Tibial artery (tissue), 4 donors: Measurements from ENCODE around the gene TRAFD1.

Source experiments
- DNase-seq, 2 donors: peaks; one replicate each; pipeline ENCODE4 v3.0.0-alpha.2; 2019
- H3K27ac ChIP-seq, 2 donors: fragments of 200-600 bp; sonication (generic) in 1 of 2; 1 replicate in 1 of 2; 2 replicates in 1 of 2; pipeline ENCODE4 v1.5.1; 2018 to 2019; ENCODE audit warnings: mild to moderate bottlenecking in 1 of 2
- H3K27me3 ChIP-seq, 2 donors: fragments of 200-600 bp; sonication (generic) in 1 of 2; one replicate each; pipeline versions ENCODE4 v1.5.1 to v1.6.0; 2016 to 2019
- H3K36me3 ChIP-seq, 3 donors: fragments of 200-600 bp; sonication (generic) in 2 of 3; one replicate each; pipeline ENCODE4 v1.5.1; 2016 to 2019; ENCODE audit warnings: mild to moderate bottlenecking in 2 of 3
- H3K4me1 ChIP-seq, 4 donors: fragments of 200-600 bp; sonication (generic) in 2 of 4; 1 replicate in 3 of 4; 2 replicates in 1 of 4; pipeline ENCODE4 v1.5.1; 2016 to 2019
- H3K4me3 ChIP-seq, 2 donors: fragments of 200-600 bp; sonication (generic) in 1 of 2; 1 replicate in 1 of 2; 2 replicates in 1 of 2; pipeline ENCODE4 v1.5.1; 2018 to 2019; ENCODE audit warnings: mild to moderate bottlenecking in 2 of 2
- H3K9me3 ChIP-seq, 3 donors: fragments of 200-600 bp; sonication (generic) in 1 of 3; one replicate each; pipeline ENCODE4 v1.5.1; 2016 to 2019
- intact Hi-C: fragments of 100-400 bp; cut with DNase I; formaldehyde crosslinking; loops from one replicate; pipeline ENCODE4 v1.15.0; 2023; ENCODE audit warnings: low total_unique reads
- TF ChIP-seq, protein P1 (sequence below), 2 experiments: fragments of 200-600 bp in 1 of 2; fragments of 450-650 bp in 1 of 2; IDR thresholded peaks; one replicate each; pipeline ENCODE4 v1.5.1; 2017 to 2019; ENCODE audit warnings: antibody characterized with exemption in 2 of 2, mild to moderate bottlenecking in 1 of 2, moderate library complexity in 1 of 2

The TRAFD1 gene

DNA sequence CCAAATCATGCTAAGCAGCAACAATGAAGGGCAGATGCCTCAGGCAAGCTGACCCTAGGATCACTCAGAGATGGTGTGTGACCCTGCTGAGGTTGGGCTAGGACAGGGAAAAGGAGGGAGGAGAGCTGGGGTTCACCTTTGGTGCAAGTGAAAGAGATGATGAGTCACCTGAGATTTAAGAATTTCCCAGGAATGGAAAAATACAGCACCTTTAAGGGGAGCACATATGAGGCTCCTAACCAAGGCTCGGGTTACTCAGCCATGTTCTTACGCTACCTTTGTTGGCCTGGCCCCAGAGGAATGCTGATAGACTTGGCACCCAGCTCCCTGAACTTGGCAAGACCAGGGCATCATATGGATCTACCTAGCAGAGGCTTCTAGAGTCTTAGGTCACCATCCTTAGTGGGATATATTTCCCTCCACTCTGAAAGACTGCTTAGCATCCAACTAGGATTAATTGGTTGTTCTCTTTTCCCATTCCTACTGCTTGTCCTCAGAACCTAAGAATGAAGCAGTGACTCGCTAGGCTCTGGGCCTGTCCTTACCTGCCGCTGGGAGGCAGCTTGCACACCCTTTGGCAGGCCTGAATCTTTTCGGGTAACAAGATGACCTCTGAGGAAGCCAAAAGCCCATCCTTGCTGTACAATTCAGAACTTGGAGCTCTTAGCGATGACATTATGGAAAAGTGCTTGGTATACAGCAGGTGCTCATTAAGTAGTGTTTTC is 12.8 kb upstream of the TRAFD1 start:
- Histone ChIP-seq H3K27ac (no peak overlapping the region), H3K36me3 (no peaks in the 10 kb centered on the region)
- peak in 1 of 2 donors; percentile 37 for DNase-seq

DNA sequence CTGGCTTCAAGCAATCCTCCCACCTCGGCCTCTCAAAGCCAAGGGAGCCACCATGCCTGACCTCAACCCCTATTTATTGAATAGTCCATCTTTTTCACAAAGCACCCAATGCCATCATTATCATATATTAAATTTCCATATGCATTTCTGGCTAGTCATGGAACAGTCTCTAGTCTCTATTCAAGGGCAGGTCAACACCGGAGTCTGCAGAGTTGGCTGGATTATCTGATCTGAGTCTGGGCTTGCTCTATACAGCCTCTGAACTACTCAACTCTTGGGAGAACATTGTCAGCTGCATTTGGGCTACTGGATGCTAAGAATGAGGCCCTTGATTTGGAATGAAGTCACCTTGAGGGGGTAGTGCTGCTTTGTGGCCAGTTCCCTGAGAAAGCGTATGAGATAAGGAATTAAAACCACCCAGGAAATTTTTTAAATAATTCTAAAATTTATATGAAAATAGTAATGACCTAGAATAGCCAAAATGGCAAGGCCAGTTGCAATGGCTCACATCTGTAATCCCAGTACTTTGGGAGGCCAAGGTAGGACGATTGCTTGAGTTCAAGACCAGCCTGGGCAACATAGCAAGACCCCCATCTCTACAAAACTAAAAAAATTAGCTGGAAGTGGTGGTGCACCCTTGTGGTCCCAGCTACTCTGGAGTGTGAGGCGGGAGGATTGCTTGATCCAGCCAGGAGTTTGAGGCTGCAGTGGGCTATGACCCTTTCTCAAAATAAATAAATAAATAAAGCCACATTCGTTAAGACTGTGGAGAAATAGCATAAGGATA is 9.9 kb upstream of the TRAFD1 start:
- Histone ChIP-seq H3K27ac (no peak overlapping the region), H3K36me3 (no peaks in the 10 kb centered on the region)

More for the DNA sequence above, 12.8 kb upstream of the TRAFD1 start:
- TF ChIP-seq, protein P1, sequence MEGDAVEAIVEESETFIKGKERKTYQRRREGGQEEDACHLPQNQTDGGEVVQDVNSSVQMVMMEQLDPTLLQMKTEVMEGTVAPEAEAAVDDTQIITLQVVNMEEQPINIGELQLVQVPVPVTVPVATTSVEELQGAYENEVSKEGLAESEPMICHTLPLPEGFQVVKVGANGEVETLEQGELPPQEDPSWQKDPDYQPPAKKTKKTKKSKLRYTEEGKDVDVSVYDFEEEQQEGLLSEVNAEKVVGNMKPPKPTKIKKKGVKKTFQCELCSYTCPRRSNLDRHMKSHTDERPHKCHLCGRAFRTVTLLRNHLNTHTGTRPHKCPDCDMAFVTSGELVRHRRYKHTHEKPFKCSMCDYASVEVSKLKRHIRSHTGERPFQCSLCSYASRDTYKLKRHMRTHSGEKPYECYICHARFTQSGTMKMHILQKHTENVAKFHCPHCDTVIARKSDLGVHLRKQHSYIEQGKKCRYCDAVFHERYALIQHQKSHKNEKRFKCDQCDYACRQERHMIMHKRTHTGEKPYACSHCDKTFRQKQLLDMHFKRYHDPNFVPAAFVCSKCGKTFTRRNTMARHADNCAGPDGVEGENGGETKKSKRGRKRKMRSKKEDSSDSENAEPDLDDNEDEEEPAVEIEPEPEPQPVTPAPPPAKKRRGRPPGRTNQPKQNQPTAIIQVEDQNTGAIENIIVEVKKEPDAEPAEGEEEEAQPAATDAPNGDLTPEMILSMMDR (IDR thresholded peaks at IDR 0.05): no peak
- intact Hi-C loops: no loop called here
- Histone ChIP-seq H3K9me3 (no peaks in the 10 kb centered on the region), H3K4me1 (peaks cover 0 to 24% (median 17%) of the 10 kb centered on the region in 4 donors), H3K27me3 (no peaks in the 10 kb centered on the region), H3K4me3 (no peak overlapping the region)

DNA sequence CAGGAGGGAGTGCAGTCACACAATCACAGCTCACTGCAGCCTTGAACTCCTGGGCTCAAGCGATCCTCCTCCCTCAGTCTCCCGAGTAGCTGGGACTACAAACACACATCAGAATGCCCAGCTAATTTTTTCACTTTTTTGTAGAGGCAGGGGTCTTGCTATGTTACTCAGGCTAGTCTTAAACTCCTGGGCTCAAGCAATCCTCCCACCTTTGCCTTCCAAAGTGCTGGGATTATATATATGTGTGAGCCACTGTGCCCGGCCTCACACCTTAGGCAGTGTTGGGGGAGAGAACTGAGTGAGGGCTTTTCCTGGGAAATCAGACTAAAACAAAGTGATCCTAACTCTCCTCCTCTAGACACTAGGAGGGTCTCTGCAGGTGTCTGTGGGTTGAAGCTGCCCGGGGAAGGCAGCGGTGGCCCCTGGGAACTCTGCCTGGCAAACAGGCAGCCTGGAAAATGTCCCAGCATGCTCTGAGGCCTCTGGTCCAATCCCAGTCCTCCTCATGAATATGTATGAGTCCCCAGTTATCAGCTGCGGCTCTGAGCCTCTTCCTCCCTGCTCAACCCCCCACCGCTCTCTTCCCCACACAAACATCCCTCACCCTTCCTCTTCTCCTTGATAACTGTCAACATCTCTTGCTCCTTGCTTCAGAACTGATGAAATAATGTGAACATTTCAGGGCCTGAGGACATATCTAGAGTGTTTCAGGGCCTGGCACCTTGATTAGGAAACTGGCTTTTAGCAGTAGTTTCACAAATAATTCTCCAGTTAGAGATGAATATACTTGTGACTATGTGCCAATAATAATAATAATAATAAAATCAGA is 8.9 kb upstream of the TRAFD1 start:
- TF ChIP-seq, protein P1 (IDR thresholded peaks at IDR 0.05): no peak
- no peaks in the 10 kb centered on the region for H3K9me3 ChIP-seq
- H3K4me1 ChIP-seq: peaks cover 0 to 24% (median 10%) of the 10 kb centered on the region in 4 donors
- no peaks in the 10 kb centered on the region for H3K36me3 ChIP-seq
- H3K4me3 ChIP-seq: peak overlapping the region in 1 of 2 donors; percentile 3
- intact Hi-C loops: no loop called here
- H3K27me3 ChIP-seq: no peaks in the 10 kb centered on the region
- DNase-seq: peak; percentile 72 to 80
- peak overlapping the region; percentile 54 to 73 for H3K27ac ChIP-seq

More for the DNA sequence above, 9.9 kb upstream of the TRAFD1 start:
- DNase-seq: no peak
- peaks cover 0 to 22% (median 9%) of the 10 kb centered on the region in 4 donors for H3K4me1 ChIP-seq
- no peaks in the 10 kb centered on the region for H3K27me3 ChIP-seq
- H3K9me3 ChIP-seq: no peaks in the 10 kb centered on the region
- TF ChIP-seq, protein P1 (IDR thresholded peaks at IDR 0.05): no peak
- intact Hi-C loops: no loop called here
- no peak overlapping the region for H3K4me3 ChIP-seq

DNA sequence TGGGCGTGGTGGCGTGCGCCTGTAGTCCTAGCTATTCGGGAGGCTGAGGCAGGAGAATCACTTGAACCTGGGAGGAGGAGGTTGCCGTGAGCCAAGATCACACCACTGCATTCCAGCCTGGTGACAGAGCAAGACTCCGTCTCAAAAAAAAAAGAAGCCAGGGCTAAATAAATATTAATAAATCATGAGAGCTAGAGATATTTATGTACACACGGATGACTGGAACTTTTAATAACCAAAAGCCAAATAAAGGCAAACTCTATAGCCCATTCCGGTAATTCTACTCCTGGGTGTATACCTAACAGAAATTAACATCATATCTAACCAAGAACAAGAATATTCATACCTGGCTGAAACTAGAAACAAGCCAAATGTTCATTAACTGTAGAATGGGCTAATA is 7.7 kb upstream of the TRAFD1 start:
- H3K9me3 ChIP-seq: no peaks in the 10 kb centered on the region
- H3K36me3 ChIP-seq: no peaks in the 10 kb centered on the region
- intact Hi-C loops: no loop called here
- peak overlapping the region in 1 of 2 donors; percentile 73 for H3K27ac ChIP-seq
- H3K27me3 ChIP-seq: no peaks in the 10 kb centered on the region
- TF ChIP-seq, protein P1 (IDR thresholded peaks at IDR 0.05): no peak
- DNase-seq: no peak
- H3K4me1 ChIP-seq: peaks cover 0 to 37% (median 14%) of the 10 kb centered on the region in 4 donors
- no peak overlapping the region for H3K4me3 ChIP-seq

DNA sequence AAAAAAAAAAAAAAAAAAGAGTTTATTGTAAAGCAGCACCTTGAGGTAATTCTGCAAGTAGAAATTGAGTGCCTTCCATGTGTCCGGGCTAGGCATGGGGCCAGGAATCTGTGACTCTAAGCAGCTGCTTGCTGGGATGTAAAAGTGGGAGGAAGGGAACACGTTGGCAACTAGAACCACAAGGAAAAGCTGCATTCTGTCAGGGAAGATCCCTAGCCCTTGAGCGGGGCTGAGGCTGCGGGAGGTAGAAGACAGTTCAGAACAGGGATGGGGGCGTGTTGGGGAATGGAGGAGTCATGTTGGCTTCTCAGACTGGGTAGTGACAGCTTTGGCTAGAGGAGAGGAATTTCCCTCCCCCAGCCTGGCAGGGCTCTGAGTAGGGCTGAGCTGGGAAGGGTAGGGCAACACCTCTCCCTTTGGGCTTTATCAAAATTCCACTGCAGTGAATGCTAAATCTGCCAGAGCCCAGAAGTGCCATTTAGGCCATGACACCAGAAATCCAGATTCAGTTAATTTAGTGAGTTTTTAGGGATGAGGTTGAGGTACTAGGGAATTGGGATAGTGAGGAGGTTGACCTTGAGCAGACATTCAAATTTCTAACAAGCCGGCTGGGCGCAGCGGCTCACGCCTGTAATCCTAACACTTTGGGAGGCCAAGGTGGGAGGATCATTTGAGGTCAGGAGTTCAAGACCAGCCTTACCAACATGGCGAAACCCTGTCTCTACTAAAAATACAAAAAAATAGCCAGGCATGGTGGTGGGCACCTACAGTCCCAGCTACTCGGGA is 3.4 kb upstream of the TRAFD1 start:
- H3K9me3 ChIP-seq: no peaks in the 10 kb centered on the region
- no peaks in the 10 kb centered on the region for H3K27me3 ChIP-seq
- peaks cover 0 to 52% (median 21%) of the 10 kb centered on the region in 4 donors for H3K4me1 ChIP-seq
- H3K36me3 ChIP-seq: no peaks in the 10 kb centered on the region
- no peak overlapping the region for H3K4me3 ChIP-seq
- DNase-seq: peak; percentile 73 to 87
- TF ChIP-seq, protein P1 (IDR thresholded peaks at IDR 0.05): no peak
- H3K27ac ChIP-seq: peak overlapping the region; percentile 62 to 76
- intact Hi-C loops: no loop called here
